Stimulated activated CD8-positive, alpha-beta memory T cell treated with anti-CD3 and anti-CD28 coated beads, Interleukin-12 subunit alpha, Interleukin-12 subunit beta, amount 100 ng/mL, for 1 hour (primary cell): Measurements from ENCODE around the gene SEC31B.

Experiments used
- DNase-seq: peaks from one replicate; pipeline ENCODE4 v3.0.0-alpha.2; 2020; ENCODE audit warnings: low read depth

SEC31B gene

GRCh38 chr10:100519311-100520051, at the start of gene SEC31B:
SEC31B (minus strand) TSS chr10:100519861; CDS start chr10:100516952, 2,909 bp downstream.
- DNase-seq: no peak

GRCh38 chr10:100568912-100569311, 49.3 kb upstream of the SEC31B start:
- DNase-seq: no peak

GRCh38 chr10:100567826-100568225, 48.2 kb upstream of the SEC31B start:
- no peak for DNase-seq

DNA sequence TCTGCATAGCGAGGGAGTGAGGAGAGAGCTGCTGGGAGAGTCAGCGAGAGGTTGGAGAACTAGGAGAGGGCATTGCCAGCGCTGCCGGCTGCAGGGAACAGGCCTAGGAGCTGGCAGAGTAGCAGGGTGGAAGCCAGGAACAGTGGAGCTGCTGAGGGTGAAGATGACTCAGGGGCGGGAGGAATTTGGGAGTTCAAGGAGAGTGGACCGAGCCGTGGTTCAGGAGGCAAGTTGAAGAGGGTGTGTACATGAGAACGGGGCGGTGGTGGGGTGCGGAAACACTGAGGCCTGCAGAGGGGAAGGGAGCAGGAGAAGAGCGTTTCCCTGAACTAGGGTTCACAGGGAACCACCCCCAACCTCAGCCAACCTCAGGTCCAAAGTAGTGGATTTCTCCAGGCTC, 47.6 kb upstream of the SEC31B start:
- no peak for DNase-seq

- DNase-seq: no peak
Measured at GRCh38 chr10:100566561-100566960, 46.9 kb upstream of the SEC31B start.

DNA sequence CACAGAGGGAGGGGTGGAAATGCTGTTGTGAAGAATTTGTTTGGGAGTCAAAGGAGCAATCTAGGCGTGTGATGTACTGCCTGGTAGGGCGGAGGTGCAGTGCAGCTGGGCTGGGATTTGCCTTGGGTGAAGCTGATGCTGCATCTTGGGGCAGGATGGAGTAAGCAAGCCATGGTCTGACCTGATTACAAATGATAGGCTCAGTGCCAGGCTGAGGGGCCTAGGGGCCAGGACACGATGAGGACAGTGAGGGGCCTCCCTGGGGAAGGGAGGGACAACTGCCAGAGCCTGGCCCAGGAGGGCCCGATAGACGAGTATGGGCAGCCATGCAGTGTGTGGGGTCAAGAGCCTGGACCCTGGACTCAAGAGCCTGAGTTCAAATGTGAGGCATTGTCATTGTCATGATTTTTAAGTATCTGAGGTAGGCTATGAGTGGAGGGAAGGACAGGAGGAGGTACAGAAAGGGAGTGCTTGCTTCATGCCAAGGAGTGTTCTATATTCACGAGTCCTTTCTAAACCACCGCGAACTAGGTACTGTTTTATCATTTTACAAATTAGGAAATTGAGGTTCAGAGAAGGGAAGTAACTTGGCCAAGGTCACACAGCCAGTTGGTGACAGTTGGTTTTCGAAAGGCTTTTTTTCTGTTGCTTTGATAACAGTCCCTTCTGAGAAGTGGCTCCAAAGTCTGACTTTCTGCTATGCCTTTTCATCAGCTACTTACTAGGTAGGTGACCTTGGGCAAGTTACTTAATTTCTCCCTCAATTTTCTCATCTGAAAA, 45.7 kb upstream of the SEC31B start:
- no peak for DNase-seq

DNA sequence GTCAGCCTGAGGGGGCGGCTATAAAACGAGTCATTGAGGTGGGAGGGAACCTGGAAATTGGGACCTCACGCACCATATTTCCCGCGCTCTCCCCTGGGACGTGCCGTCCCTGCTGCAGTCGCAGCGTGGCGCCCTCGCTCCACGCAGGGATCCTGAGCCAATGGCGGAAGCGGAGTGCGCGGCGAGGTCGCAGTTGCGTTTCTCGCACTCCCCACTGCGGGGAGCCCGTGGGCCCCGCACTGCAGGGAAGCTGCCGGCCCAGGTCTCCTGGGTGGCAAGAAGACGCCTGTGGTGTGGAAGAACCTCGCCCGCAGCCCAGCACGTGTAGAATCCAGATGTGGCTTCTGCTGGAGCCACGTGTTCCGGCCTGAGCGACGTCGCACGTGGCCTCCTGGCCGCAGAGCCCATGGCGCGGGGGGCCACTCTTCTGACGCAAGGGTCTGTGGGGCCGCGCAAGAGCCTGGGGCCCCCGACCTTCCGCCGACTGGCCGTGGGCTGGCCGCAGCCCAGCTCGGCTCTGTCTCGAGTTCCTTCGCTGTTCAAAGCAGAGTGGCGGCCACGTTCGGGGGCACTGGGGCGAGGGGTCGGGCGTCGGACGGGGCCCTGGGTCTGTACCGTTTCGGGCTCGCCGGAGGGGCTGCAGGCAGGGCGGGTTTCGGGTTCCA, 42.5 kb upstream of the SEC31B start:
- peak; percentile 43 for DNase-seq

GRCh38 chr10:100561005-100561404, 41.3 kb upstream of the SEC31B start:
- no peak for DNase-seq

DNA sequence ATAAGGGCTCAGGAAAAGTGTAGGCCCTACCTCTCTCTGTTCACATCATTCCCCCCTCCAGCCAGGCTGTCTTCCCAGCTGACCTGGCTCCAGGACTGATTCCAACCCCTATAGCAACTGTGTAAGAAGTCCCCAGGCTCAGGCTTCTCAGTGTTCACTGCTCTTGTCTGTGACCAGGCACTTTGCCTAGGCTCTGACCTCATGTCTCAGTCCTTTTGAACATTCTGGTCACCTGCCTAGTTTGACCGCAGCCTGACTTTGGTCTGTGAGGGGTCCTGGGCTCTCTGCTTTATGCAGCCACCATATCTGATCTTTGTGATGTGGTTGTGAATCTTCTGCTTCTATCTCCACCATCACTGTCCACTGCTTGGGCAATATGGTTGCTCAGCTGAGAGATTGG, 40.6 kb upstream of the SEC31B start:
- DNase-seq: no peak

- DNase-seq: no peak
Measured at GRCh38 chr10:100554902-100555301, 35.2 kb upstream of the SEC31B start.

GRCh38 chr10:100553929-100554328, 34.3 kb upstream of the SEC31B start:
- no peak for DNase-seq

GRCh38 chr10:100551738-100552137, 32.1 kb upstream of the SEC31B start:
- DNase-seq: no peak

DNA sequence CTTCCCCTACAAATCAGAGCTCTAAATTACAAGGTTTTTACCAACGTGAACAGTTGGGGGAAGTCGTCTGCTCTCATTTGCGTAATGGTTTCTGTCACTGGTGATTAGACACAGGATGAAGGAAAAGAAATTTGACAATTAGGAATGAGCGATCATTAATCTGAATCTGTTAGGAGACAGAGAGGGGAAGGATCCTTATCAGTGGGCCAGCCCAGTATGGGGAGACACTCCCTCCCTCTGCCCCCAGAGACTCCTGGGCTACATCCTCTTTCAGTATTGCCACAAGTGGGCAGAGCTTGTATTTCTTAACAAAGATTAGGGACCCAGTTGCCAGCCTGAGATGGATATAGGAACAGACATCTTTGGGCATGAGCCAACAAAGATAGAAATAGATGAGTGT, 31.5 kb upstream of the SEC31B start:
- DNase-seq: no peak

- DNase-seq: no peak
Measured at GRCh38 chr10:100544950-100545349, 25.3 kb upstream of the SEC31B start.

GRCh38 chr10:100537475-100537874, 17.8 kb upstream of the SEC31B start:
- DNase-seq: no peak

GRCh38 chr10:100535715-100536353, 16.2 kb upstream of the SEC31B start, which contains the start of gene HIF1AN:
HIF1AN (plus strand) TSS chr10:100535943; CDS start chr10:100535959, 16 bp downstream.
- peak; percentile 84 for DNase-seq

DNA sequence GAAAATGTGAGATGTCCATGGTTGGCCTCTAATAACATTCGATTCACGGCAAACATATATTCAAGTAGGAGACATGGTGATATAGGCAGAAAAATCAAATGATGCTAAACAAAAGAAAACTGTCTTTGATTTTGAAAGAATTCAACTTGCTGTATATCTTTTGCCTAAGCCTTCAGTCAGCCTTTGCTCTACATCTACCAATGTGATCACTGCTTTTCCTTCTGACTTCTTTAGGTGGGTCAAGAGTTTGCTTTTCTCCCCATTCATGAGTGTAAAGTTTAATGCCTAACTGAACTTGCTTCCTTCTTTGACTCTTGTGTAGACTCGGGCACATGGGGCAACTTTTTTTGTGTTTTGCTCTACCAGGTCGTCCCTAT, 15.7 kb upstream of the SEC31B start:
- no peak for DNase-seq

- DNase-seq: no peak
Measured at GRCh38 chr10:100534726-100535125, 15.1 kb upstream of the SEC31B start.

GRCh38 chr10:100531761-100532160, 12.1 kb upstream of the SEC31B start:
- no peak for DNase-seq

- peak; percentile 81 for DNase-seq
Measured at GRCh38 chr10:100529475-100530298, 10.0 kb upstream of the SEC31B start, which contains the start of gene NDUFB8. NDUFB8 (minus strand) TSS chr10:100529871; CDS start chr10:100529851, 20 bp downstream.

DNA sequence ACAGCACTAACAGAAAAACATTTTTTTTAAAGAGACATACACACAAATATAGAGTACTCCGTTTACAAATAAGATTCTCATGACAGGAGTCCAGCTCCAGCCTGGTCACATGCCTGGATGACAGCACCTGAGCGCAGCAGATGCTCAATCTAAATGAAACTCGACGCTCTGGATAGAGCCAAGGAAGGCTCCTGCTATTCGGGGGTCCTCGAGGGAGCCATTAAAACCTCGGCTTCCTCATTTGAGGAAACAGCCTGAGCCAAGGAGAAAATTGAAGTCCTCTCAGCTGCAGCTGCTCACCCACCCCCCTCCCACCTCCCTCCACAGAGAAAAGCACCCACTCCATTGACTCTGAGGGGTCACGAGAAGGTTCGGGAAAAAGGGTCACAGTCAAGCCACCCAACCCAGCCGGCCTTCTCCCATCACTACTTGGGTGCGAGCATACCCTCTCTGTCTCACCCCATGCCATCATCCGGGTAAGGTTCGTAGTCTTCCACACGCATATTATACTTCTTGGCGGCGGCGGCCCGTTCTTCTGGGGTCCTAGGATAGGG, 9.3 kb upstream of the SEC31B start:
- DNase-seq: no peak
